ENCODE data around the gene LSM5.

DNA sequence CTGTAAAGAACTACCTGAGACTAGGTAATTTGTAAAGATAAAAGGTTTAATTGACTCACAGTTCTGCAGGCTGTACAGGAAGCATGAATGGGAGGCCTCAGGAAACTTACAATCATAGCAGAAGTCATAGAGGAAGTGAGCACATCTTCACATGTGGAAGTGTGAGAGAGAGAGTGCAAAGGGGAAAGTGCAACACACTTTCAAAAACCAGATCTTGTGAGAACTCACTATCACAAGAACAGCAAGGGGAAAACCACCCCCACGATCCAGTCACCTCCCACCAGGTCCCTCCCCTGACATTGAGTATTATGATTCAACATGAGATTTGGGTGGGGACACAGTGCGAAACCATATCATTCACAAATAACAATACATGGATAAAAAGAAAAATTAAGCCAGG, 29.6 kb upstream of the LSM5 start:
- TF ChIP-seq YY1 (IDR thresholded peaks at IDR 0.05; ENCODE audit: insufficient read depth, insufficient read length), result no peak
- TF ChIP-seq ZNF274 (IDR thresholded peaks at IDR 0.05; ENCODE audit: low read depth, low read length), result no peak
- TF ChIP-seq SUZ12 (IDR thresholded peaks at IDR 0.05; ENCODE audit: extremely low read depth, insufficient read depth, insufficient read length), result no peak
